ENCODE results near the gene TARS3.

DNA sequence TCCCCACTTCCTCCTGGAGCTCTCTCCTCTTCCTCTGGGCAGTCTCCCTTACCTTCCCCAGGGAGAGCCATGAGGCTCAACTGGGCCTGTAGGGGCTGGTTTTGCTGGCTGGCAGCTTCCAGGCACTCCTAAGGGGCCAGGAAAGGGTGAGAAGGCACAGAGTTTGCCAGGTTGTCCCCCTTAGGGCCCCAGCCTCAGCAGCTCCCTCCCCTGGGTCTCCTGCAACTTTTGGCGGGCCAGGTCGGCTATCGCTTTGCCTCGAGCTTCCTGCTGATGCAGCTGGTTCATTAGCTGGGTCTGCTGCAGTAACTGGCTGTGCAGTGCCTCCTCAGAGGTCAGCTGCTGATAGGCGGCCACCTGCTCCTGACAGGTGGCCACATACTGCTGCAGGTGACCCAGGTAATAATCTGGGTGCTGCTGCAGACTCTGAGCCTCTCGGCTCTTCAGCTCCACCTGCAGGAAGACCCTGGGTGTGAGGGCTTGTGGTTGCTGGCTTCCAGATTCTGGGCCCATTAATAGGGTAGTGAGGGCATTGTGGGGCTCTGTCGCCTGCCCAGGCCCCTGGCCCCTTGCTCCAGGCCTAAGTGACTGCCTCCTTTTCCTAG, 49.3 kb upstream of the TARS3 start:
- TF ChIP-seq, protein P1, sequence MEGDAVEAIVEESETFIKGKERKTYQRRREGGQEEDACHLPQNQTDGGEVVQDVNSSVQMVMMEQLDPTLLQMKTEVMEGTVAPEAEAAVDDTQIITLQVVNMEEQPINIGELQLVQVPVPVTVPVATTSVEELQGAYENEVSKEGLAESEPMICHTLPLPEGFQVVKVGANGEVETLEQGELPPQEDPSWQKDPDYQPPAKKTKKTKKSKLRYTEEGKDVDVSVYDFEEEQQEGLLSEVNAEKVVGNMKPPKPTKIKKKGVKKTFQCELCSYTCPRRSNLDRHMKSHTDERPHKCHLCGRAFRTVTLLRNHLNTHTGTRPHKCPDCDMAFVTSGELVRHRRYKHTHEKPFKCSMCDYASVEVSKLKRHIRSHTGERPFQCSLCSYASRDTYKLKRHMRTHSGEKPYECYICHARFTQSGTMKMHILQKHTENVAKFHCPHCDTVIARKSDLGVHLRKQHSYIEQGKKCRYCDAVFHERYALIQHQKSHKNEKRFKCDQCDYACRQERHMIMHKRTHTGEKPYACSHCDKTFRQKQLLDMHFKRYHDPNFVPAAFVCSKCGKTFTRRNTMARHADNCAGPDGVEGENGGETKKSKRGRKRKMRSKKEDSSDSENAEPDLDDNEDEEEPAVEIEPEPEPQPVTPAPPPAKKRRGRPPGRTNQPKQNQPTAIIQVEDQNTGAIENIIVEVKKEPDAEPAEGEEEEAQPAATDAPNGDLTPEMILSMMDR (IDR thresholded peaks at IDR 0.05): no peak; the same call in 2 of the 3 replicates
- TF ChIP-seq POLR2A (IDR thresholded peaks at IDR 0.05; ENCODE audit: low read length) (no peak), CHD4 (IDR thresholded peaks at IDR 0.05; ENCODE audit: borderline replicate concordance) (no peak), HDAC2 (IDR thresholded peaks at IDR 0.05) (no peak), ATOH8 (CRISPR knock-in tag; IDR thresholded peaks at IDR 0.05; ENCODE audit: low read depth) (no peak)

Measured in A549 (cell line).